ENCODE measurements around the gene P2RY2. TPM values are rescaled to one million over a fixed set of nuclear protein-coding genes. Genes with fewer than 3 reads are reported as not detected.
A peak's percentile ranks its signal among the peaks of the same experiment; 100 is the strongest.

The P2RY2 gene
- total RNA-seq, 1 donor from 2014 or later = 19.8 TPM

GRCh38 chr11:73234471-73235181 is 16.5 kb downstream of the P2RY2 start:
- intact Hi-C loops (cut with micrococcal nuclease) = no loop called here
- H3K27me3 ChIP-seq (ENCODE audit: low read depth) = no peaks in the 10 kb centered on the region
- H3K4me1 ChIP-seq = peaks cover 77% of the 10 kb centered on the region
- H3K4me3 ChIP-seq = no peak overlapping the region
- TF ChIP-seq CTCF (IDR thresholded peaks at IDR 0.05; ENCODE audit: borderline replicate concordance) = no peak
- no peak overlapping the region for H3K27ac ChIP-seq (replicated peaks)
- no peak for DNase-seq
- no peaks in the 10 kb centered on the region for H3K9me3 ChIP-seq (replicated peaks)
- peaks cover 8% of the 10 kb centered on the region for H3K36me3 ChIP-seq

- Histone ChIP-seq H3K36me3 (peaks cover 8% of the 10 kb centered on the region), H3K27me3 (ENCODE audit: low read depth) (no peaks in the 10 kb centered on the region), H3K4me1 (peaks cover 77% of the 10 kb centered on the region), H3K9me3 (replicated peaks) (no peaks in the 10 kb centered on the region), H3K4me3 (no peak overlapping the region), H3K27ac (replicated peaks) (peak overlapping the region; percentile 86)
- intact Hi-C loops (cut with micrococcal nuclease) = no loop called here
- DNase-seq = no peak
- no peak for TF ChIP-seq CTCF (IDR thresholded peaks at IDR 0.05; ENCODE audit: borderline replicate concordance)
Measured at GRCh38 chr11:73235236-73235786, 17.2 kb downstream of the P2RY2 start.

- Histone ChIP-seq H3K4me1 (peaks cover 85% of the 10 kb centered on the region), H3K4me3 (no peak overlapping the region), H3K27ac (replicated peaks) (peak overlapping the region; percentile 86), H3K9me3 (replicated peaks) (no peaks in the 10 kb centered on the region), H3K27me3 (ENCODE audit: low read depth) (no peaks in the 10 kb centered on the region), H3K36me3 (peaks cover 8% of the 10 kb centered on the region)
- no peak for DNase-seq
- TF ChIP-seq CTCF (IDR thresholded peaks at IDR 0.05; ENCODE audit: borderline replicate concordance) = no peak
- intact Hi-C loops (cut with micrococcal nuclease) = no loop called here
Measured at GRCh38 chr11:73236205-73236765, 18.2 kb downstream of the P2RY2 start.

GRCh38 chr11:73236854-73237253 is 18.8 kb downstream of the P2RY2 start:
- peak; percentile 73 for TF ChIP-seq CTCF (IDR thresholded peaks at IDR 0.05; ENCODE audit: borderline replicate concordance)
- no peaks in the 10 kb centered on the region for H3K27me3 ChIP-seq (ENCODE audit: low read depth)
- intact Hi-C loops (cut with micrococcal nuclease) = no loop called here
- peak; percentile 51 for DNase-seq
- H3K27ac ChIP-seq (replicated peaks) = peak overlapping the region; percentile 86
- H3K9me3 ChIP-seq (replicated peaks) = no peaks in the 10 kb centered on the region
- peaks cover 90% of the 10 kb centered on the region for H3K4me1 ChIP-seq
- no peak overlapping the region for H3K4me3 ChIP-seq
- peaks cover 8% of the 10 kb centered on the region for H3K36me3 ChIP-seq

GRCh38 chr11:73237471-73238290 is 19.6 kb downstream of the P2RY2 start:
- H3K36me3 ChIP-seq = peaks cover 8% of the 10 kb centered on the region
- peaks cover 98% of the 10 kb centered on the region for H3K4me1 ChIP-seq
- intact Hi-C loops (cut with micrococcal nuclease) = no loop called here
- peak overlapping the region; percentile 86 for H3K27ac ChIP-seq (replicated peaks)
- DNase-seq = no peak
- TF ChIP-seq CTCF (IDR thresholded peaks at IDR 0.05; ENCODE audit: borderline replicate concordance) = no peak
- H3K27me3 ChIP-seq (ENCODE audit: low read depth) = no peaks in the 10 kb centered on the region
- H3K4me3 ChIP-seq = no peak overlapping the region
- no peaks in the 10 kb centered on the region for H3K9me3 ChIP-seq (replicated peaks)

All from left ventricle myocardium inferior (tissue), 1 donor.